HG03558 (cell line): Measurements from ENCODE around the gene PIAS1.
"Not testable (repeated sequence)": the region's sequence is repeated elsewhere in the genome, so short reads cannot be mapped to it uniquely, and the experiment has no call there.

Experiments
- ATAC-seq: cut with Tn5 transposase; IDR thresholded peaks from one replicate; pipeline ENCODE4 v1.9.1; 2021; ENCODE audit warnings: moderate number of reproducible peaks; ENCODE audit not compliant: unreplicated experiment; ENCODE audit errors: extremely low read depth

PIAS1 gene

DNA sequence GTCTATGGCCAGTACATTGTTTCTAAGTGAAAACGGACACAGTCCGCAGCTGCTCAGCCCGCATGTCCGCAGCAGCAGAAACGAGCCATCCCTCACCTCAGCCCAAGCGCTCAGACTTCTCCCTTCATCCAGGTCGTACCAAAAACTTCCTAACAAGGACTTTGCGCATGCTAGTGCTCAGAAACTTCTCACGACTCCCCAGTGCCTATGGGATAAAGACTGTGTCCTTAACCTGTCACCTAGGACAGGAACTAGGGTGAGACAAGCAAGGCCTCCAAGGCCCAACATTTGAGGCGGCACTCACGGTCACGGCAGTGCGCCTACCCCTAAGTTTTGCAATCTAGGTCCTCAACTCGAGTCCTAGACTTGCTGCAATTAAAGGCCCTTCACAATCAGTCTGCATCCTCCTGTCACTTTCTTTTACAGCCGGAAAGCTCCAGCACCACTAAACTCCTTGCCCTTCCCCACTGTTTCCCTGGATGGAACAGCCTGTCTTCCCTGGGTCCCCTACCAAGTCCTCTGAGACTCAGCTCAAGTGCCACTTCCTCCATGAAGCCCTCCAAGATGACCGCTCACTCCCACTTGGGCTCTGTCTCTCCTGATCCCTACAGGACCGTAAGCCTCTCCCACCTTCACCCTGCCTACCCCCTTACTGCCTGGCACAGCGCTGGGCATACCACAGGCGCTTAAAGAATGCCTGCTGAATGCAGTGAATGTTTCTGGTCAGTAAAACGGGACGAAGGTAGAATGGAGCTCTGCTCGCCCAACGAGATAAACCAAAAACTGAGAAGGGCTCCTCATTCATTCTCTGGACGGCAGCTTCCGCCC lies 174.2 kb downstream of the PIAS1 start:
- no peak for ATAC-seq

GRCh38 chr15:68228971-68229385 lies 174.9 kb downstream of the PIAS1 start:
- ATAC-seq = no peak

DNA sequence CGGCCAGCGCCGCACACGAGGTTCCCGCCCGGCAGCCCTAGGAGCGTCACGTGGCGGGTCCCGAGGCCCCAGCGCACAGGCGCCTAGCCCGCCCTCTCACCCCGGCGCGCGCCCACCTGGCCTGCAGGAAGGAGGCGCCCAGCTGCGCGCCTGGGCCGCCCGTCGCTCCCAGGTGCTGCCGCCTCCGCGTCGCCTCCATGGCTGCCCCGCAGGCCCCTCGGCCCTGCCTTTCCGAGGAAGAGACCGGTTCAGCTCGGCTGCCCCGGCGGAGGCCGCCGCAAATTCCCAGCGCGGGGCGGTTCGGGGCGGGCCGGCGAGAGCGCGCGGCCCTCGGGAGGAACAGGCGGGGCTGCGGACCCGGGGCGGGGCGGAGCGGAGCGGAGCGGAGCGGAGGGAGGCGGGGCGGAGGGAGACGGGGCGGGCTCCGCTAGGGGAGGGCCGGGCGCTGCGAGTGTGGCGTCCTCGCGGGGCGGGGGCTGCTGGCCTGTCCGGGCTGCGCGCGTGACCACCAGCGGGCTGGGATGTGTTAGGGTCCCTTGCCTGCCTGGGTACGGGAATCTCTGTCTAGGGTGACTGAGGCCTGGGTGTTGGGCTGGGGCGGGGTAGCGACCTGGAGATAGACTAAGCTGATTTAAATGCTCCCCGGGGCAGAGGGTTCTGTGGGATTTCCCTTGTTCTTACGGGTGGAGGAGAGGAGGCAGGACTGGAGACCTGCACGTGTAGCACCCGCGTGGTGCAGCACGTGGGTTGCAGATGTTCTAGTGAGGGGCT lies 175.5 kb downstream of the PIAS1 start, which contains the start of gene CLN6:
TSS of gene CLN6 (minus strand) at position 343 of the 771 bp plus-strand sequence. CDS start at position 199, 144 bp downstream.
- ATAC-seq = peak; percentile 41

DNA sequence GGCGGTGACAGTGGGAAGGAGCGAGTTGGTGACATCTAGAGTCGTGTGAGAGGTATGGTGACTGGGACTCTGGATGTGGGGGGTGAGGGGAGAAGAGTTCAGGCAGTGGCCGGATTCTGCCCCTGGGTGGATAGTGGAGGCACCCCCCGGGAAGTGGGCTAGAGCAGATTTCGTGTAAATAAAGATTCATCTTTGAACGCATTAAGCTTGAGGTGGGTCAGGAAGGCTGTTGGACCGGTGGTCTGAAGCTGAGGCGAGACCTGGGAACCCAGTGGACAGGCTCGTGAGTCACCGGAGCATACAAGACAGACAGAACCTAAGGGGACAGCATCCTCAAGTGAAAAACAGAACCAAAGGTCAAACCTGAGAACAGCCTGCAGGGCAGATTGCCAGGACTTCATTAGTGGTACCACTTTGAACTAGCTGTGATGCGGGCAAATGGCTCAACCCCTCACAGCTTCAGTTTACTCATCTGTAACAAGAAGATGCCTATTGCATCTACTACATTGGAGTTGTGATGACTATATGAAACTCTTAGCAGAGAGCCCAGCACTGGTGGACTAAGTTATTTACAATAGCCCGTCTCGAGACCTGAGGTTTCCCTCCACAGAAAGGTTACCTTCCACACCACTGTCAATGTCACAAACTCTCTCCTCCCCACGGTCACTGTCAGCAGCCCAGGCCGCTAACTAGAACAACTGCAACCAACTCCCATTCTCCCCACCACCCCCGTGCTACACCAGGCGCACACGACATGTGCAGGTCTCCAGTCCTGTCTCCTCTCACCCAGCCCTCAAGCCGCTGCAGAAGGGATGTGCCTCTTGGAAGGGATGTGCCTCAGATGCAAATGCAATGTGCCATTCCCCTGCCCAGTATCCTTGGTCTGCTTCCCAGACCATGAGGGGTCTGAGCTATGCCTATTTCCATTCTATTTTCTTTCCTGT lies 176.3 kb downstream of the PIAS1 start:
- ATAC-seq = no peak

GRCh38 chr15:68231102-68231818 lies 177.1 kb downstream of the PIAS1 start:
- no peak for ATAC-seq

DNA sequence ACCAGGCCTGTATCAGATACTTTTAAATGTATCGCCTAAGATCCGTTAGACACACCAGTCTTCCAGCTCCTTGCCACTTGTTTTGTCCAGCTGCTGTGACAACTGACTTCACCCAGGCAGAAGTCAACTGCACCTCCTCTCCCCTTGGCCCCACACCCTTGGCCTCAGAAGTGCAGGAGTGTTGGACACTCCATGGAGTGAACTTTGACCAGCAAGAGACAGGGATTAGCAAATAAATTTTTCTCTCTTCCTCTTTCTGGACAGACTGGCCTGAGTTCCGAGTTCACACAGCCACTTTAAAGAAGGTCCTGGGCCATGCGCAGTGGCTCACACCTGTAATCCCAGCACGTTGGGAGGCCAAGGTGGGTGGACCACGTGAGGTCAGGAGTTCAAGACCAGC lies 178.3 kb downstream of the PIAS1 start:
- ATAC-seq = no peak

GRCh38 chr15:68232937-68233336 lies 178.8 kb downstream of the PIAS1 start:
- ATAC-seq = no peak

GRCh38 chr15:68234060-68234459 lies 179.9 kb downstream of the PIAS1 start:
- ATAC-seq = no peak

DNA sequence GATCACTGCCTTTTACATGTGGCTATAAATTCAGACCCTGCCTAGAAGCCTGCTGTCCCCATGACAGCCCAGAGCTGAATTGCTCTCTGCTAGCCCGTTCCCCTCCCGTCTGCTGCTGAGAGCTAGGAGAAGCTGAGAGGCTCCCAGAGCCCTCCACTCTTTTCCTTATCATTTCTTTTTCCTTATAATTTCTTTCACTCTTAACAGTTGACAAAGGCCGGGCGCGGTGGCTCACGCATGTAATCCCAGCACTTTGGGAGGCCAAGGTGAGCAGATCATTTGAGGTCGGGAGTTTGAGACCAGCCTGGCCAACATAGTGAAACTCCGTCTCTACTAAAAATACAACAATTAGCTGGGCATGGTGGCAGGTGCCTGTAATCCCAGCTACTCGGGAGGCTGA lies 180.4 kb downstream of the PIAS1 start:
- ATAC-seq = not testable (repeated sequence)

- ATAC-seq = no peak
Measured at GRCh38 chr15:68235022-68235421, 180.9 kb downstream of the PIAS1 start.

DNA sequence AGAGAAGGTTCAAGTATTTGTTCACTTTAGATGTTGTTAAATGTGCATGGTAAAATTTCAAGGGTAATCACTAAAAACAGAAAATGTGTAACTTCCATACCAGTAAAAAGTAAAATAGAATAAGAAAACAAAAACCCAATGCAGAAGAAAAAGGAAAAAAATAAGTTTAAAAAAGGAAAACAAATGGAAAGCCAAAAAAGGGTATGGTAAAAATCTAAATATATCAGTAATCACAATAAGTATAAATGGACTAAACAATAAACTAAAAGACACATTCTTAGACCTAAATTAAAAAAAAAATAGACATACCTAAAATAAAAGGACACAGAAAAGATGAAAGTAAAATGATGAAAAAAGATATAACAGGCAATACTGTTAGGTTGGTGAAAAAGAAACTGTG lies 184.9 kb downstream of the PIAS1 start:
- no peak for ATAC-seq

- no peak for ATAC-seq
Measured at GRCh38 chr15:68241088-68241935, 187.2 kb downstream of the PIAS1 start.
